ENCODE results near the gene TMEM184B.

DNA sequence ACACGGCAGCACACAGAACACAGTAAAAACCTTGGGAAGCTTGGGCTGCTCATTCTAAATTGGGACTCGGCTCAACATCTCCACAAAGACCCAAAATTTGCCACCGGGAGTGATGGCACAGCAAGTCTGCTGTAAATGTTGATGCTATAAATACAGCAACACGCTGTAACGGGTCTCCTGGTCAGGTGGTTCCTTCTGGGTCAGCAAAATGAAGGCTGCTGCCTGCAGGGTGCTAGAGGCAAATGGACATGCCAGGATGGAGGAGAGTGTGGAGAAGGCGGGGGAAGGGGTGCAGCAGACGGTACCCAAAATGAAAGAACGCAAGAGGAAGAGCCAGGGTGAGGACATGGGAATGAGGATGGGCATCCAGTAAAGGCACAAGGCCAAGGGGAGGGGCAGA, 40.6 kb downstream of the TMEM184B start:
- TF ChIP-seq POLR2A (IDR thresholded peaks at IDR 0.05) = no peak
- TF ChIP-seq, protein P1, sequence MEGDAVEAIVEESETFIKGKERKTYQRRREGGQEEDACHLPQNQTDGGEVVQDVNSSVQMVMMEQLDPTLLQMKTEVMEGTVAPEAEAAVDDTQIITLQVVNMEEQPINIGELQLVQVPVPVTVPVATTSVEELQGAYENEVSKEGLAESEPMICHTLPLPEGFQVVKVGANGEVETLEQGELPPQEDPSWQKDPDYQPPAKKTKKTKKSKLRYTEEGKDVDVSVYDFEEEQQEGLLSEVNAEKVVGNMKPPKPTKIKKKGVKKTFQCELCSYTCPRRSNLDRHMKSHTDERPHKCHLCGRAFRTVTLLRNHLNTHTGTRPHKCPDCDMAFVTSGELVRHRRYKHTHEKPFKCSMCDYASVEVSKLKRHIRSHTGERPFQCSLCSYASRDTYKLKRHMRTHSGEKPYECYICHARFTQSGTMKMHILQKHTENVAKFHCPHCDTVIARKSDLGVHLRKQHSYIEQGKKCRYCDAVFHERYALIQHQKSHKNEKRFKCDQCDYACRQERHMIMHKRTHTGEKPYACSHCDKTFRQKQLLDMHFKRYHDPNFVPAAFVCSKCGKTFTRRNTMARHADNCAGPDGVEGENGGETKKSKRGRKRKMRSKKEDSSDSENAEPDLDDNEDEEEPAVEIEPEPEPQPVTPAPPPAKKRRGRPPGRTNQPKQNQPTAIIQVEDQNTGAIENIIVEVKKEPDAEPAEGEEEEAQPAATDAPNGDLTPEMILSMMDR (IDR thresholded peaks at IDR 0.05) = no peak
